Body of pancreas (tissue), 4 donors: Measurements from ENCODE around the gene HMX1.
A peak's percentile ranks its signal among the peaks of the same experiment; 100 is the strongest.

Source experiments
- POLR2A ChIP-seq, 3 donors: fragments of 450-650 bp; IDR thresholded peaks; one replicate each; pipeline ENCODE4 v1.6.1; 2016; ENCODE audit warnings: antibody characterized with exemption in 3 of 3, mild to moderate bottlenecking in 2 of 3
- TF ChIP-seq, protein P1 (sequence below), 7 experiments: fragments of 450-650 bp in 4 of 7; fragments of 200-600 bp in 3 of 7; sonication (generic) in 3 of 7; IDR thresholded peaks; one replicate each; pipeline ENCODE4 v1.5.1; 2016 to 2019; ENCODE audit warnings: antibody characterized with exemption in 7 of 7

- TF ChIP-seq, protein P1, sequence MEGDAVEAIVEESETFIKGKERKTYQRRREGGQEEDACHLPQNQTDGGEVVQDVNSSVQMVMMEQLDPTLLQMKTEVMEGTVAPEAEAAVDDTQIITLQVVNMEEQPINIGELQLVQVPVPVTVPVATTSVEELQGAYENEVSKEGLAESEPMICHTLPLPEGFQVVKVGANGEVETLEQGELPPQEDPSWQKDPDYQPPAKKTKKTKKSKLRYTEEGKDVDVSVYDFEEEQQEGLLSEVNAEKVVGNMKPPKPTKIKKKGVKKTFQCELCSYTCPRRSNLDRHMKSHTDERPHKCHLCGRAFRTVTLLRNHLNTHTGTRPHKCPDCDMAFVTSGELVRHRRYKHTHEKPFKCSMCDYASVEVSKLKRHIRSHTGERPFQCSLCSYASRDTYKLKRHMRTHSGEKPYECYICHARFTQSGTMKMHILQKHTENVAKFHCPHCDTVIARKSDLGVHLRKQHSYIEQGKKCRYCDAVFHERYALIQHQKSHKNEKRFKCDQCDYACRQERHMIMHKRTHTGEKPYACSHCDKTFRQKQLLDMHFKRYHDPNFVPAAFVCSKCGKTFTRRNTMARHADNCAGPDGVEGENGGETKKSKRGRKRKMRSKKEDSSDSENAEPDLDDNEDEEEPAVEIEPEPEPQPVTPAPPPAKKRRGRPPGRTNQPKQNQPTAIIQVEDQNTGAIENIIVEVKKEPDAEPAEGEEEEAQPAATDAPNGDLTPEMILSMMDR (IDR thresholded peaks at IDR 0.05) = peak in 1 of 7 experiments; percentile 9
- no peak for TF ChIP-seq POLR2A (IDR thresholded peaks at IDR 0.05)
Measured at GRCh38 chr4:8886612-8887406, 15.2 kb upstream of the HMX1 start.
